Stimulated activated CD4-positive, alpha-beta T cell treated with anti-CD3 and anti-CD28 coated beads, Interleukin-12 subunit alpha, Interleukin-12 subunit beta, amount 100 ng/mL, for 4 hours (primary cell): ENCODE data around the gene GPR37.

Source experiments
- DNase-seq: peaks from one replicate; pipeline ENCODE4 v3.0.0-alpha.2; 2020

Gene GPR37

GRCh38 chr7:124779620-124780019 is 14.0 kb upstream of the GPR37 start:
- no peak for DNase-seq

DNA sequence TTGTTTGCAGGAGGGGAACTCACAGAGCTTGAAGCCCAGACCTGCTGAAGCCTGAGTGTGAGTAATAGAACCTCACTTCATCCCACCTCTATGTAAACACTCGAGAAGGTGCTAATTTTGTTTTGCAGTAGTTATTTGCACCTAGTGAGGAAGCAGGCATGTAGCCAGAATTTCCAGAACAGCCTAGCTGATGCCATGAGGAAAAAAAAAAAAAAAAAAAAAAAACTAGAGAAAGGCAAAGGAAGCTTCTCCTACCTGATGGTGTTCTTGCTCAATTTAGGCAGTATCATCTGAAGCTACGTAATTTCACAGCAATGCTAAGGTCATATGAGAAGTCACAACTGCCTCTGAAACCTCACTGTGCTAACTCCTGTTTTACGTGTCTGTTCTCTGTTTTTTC is 13.6 kb upstream of the GPR37 start:
- DNase-seq, result no peak

- no peak for DNase-seq
These were observed 11.7 kb upstream of the GPR37 start for GRCh38 chr7:124777268-124777667.

DNA sequence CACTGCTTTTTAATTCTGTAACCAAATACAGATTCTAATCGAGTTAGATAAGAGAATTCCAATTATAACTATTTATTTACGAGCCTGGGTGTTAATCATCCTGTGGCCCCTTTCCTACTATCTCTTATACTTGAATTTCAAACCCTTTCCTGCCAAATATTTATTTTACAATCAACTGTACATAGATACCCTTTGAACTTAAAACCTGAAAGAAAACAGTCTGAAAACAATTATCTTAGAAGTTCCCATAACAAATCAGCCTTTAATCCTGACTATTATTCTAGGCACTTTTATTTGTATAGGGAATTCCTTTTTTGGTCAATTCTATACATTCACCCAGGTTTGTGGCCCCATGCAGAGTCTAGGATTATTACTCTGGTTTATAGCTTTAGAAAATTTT is 10.6 kb upstream of the GPR37 start:
- DNase-seq, result no peak

DNA sequence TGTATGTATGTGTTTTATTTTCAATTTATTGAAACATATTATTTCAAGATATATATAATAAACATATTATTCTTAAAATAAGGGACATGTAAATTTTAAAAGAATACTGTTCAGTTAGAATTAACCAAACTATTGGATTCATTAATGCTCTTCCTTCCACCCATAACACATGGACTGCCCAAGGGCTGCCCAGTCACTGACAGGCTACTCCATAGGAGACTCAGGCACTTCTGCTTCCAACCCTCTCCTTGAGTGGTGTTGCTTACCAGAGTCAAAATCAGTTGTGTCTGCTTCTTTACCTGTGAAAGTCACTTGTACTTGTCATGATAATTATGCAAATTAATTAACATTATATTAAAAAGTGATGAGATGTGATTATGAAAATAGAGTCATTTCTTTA is 9.8 kb upstream of the GPR37 start:
- no peak for DNase-seq

DNA sequence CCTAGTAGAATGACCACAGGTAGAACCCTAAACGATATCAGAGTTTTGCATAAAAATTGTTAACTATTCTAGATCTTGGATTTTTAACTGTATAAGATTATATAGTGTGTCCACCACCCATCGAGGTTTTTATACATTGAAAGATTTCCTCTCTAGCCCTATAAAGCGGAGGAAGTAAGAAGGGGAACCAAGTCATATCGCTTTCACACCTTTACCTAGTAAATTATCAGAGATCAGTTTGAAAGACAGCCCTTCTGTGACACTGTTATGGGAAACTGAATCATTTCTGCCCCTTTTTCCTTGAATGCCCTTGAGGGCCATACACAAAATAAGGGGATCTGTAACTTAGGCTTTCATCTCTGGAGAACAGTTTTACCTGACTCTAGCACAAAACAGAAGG is 8.3 kb upstream of the GPR37 start:
- no peak for DNase-seq

- no peak for DNase-seq
These were observed 7.7 kb upstream of the GPR37 start for GRCh38 chr7:124773339-124773738.

DNA sequence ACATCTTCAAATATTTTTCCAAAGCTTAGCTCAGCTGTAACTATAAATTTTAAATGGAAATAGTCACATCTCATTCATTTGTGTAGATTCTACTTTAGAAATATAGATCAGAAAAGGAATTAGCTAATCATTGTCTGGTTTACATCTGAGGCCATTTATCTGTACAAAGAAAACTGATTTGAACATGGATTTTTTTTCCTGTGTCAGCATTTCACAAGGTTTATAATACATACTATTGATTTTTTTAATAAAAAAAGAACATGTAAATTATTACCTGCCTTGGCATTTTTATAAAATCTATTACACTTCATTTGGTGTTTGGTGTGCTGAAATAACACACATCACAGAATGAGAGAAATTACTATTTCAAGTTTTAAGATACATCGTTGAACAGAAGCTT is 3.5 kb upstream of the GPR37 start:
- DNase-seq, result no peak

DNA sequence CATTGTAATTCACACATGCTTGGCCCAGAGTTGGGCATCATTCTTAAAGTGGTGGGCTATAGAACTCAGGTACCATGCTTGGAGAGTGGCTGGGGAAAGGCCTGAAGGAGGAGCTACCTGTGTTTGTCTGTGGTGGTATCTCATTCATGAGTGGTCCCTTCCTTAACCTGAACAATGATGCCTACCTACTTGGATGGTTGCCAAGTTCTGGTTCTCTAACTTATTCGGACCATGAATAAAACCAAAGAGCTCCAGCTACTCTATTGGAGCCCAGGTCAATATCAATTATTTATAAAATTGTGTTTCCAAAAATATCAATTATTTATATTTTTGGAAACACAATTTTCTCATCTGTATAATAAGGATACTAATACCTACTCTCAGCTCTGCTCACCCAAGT is 2.9 kb upstream of the GPR37 start:
- DNase-seq, result no peak

GRCh38 chr7:124764847-124765400 is 668 bp downstream of the GPR37 start:
- DNase-seq, result peak; percentile 9

DNA sequence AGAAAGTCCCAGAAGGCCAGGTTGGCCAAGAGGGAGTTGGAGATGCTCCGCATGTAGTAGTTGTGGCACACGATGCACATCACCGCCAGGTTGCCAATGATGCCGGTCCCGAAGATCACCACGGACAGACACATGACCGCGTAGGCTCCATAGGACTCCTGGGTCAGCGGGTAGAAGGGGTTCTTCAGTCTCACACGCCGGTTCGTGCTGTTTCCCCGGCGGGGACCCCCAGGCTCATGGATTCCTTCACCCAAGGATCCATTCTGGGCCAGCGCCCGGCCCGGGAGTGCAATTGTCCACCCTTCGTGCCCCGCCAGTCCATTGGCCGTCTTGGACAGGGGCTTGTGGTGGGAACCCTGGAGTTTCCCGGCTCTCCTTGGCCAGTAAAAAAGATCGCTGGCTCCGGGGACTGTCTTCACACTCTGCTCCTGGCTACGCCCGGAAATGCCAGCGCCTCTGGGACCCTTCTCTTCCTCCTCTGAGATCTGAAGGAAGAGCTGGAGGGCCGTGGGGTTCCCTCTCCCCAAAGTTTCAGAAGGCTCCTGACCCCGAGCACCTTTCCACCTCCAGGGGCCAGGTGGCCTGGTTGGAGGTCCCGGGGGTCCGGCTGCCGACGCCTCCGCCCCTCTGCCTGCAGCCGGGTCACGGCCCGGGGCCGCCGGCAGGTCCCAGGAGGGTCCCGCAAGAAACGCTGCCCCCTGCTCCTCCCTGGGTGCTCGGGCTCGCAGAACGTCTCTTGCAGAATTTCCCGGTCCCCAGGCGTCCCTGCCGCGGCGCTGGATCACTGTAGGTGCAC is 1.3 kb downstream of the GPR37 start:
- no peak for DNase-seq

DNA sequence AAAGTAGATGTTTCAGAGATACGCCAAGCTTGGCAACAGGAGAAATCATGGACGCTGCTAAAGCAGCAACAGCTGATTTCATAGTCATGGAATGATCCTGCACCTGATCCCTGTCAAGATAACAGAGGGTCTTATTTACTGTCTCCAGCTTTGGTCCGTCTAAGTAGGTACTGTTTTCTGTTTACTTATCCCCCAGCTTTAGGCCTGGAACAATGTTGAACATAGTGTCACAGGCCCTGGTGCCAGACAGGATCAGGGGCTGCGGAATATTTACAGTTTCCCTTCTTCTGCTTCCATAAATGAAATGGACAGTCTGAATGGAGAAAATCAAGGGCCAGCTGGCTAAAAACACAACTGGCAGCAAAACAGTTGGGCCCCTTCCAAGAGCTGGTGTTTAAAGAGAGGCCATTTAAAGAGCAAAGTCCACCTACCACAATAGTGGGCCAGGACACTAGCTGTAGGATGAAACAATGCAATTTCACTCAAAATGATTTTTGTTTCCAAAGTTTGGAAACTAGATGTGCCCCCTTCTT is 2.9 kb downstream of the GPR37 start:
- DNase-seq, result no peak

DNA sequence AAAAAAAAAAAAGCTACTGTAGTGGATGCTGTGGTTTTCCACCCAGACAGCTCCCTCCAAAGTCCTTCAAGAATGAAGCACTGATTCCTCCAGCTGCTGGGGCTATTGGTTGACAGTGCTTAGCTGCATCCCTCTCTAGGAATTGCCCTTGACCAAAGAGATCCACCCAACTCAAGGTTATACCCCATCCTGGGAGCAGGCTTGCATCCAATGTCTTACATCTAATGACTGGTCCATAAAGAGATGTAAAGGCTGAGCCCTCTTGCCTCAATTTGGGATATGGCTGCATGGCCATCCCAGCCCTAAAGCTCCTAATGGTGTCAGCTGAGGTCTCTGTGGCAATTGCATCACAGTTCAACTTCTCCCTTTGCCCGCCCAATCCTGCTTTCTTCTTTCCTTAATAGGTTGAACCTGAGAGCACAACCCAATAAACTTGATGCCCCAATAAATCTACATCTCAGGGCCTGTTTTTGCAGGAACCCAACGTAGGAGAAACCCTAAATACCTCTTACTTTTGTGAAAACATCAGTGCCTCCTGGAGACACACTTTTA is 4.4 kb downstream of the GPR37 start:
- no peak for DNase-seq

- DNase-seq, result no peak
These were observed 7.3 kb downstream of the GPR37 start for GRCh38 chr7:124758327-124758726.

DNA sequence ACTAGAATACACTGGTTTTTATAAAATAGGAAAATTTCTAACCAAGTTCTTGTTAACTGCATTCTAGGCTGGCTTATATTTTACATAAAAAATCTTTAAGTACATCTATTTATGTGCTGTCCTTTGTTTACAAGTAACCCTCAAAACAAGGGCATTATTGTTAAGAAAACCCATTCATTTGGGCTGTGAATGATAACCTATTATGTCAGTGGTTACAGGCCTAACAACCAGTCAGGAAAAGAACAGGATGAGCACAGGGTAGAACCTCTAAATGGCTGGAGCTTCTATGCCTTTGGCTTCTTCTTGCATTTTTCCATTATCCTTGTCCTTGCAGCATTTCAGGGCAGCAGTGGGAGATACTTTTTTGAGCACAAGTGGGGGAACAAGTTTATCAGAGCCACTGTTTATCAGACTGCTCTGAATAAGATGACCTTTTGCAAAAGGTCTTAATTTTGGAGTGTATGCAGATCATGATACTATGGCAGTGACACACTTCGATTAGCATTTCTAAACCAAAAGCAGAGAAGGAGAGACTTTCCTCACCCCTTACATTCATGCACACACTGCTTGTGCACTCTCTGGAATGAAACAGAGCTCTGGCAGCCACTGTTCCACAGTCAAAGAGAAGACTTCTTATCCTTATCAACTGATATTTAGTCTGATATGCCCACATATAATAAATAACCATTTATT is 10.9 kb downstream of the GPR37 start:
- DNase-seq, result no peak

GRCh38 chr7:124752310-124752709 is 13.3 kb downstream of the GPR37 start:
- DNase-seq, result no peak

DNA sequence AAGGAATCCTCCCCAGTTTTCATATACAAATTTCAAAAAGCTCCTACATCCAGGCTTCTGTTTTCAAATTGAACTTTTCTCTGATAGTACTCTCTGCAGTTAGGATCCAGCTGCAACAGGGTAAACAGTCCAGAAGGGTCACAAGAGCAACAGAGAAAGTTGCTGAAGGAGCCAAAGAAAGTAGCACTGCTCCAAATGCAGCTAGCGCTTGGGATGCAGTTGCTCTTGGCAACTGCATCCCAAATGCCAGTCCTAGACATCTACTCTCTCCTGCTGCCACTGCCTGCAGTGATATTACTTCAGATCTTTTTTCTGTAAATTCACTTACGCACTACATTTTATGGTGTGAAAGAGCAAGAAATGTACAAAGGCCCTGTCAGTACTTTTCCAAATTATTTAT is 14.6 kb downstream of the GPR37 start:
- no peak for DNase-seq

GRCh38 chr7:124747072-124747471 is 18.5 kb downstream of the GPR37 start:
- DNase-seq, result no peak

DNA sequence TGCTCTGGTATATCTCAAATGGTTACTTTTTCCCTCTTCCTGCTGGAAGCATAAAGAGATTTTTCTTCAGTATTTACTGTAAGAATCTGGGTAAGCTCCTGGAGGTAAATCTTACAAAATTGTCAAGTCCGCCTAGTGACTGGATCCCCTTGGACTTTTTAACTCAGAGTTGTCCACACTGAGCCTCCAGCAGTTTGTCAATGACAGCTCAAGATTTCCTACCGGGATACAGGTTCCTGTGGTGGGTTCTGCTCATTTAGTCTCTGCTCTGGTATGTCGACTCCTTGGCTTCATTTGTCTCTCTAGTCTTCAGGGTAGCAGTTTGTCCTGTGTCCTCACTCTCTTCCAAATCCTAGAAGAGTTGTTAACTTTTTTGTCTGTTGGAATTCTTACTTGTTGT is 27.0 kb downstream of the GPR37 start:
- no peak for DNase-seq

- DNase-seq, result no peak
These were observed 27.8 kb downstream of the GPR37 start for GRCh38 chr7:124737760-124738300.

DNA sequence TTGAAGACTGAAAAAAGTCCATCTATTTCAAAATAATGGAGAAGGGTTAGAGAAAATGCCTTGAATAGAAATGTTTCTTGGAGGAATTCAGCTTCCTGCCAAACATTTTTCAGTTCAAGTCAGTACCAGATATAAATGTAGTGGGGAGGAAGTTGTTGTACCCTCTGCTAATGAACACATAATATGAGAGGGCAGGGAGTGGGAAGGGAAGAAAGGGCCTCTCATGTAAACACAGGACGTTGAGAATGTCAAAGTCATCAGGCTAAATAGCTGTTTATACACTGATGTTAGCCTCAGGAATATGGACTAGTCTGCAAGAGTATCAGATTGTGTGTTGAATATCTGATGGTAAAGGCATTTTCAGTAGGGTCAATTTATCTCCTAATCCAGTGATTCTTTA is 37.0 kb downstream of the GPR37 start:
- DNase-seq, result no peak

GRCh38 chr7:124724507-124725192 is 40.9 kb downstream of the GPR37 start:
- DNase-seq, result no peak

GRCh38 chr7:124724079-124724478 is 41.5 kb downstream of the GPR37 start:
- no peak for DNase-seq
